ENCODE measurements around the gene KCTD4.

KCTD4 gene

DNA sequence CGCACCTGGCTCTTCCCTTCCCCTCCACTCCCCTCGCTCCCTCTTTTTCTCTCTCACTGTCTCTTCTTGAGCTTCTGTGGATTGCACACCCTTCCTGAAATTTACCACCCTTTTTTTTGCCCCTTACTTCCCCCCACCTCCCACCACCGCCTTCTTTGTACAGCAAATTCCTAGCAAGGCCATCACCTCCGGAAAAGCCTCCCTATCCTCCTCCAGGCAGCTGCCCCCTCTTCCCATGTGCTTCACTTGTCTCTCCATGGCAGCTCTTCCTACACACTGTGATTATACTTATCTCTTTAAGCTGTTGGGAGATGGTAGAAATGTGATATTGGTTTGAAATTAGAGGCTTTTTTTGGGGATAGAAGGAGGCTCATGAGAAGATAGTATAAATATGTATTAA is 28.3 kb upstream of the KCTD4 start:
- no peaks in the 10 kb centered on the region for H3K36me3 ChIP-seq (ENCODE audit: control insufficient read depth, insufficient read depth, low read length)
- no CpG with 5 or more reads among the region's 4 CpGs for WGBS (ENCODE audit: insufficient coverage, insufficient read length)
- H3K27me3 ChIP-seq (ENCODE audit: control insufficient read depth, insufficient read depth, low read length), result no peaks in the 10 kb centered on the region
- H3K9me3 ChIP-seq (ENCODE audit: control insufficient read depth, insufficient read depth, low read length), result no peaks in the 10 kb centered on the region
- no peaks in the 10 kb centered on the region for H3K4me1 ChIP-seq (ENCODE audit: control insufficient read depth, insufficient read depth, low read length)
- H3K27ac ChIP-seq (ENCODE audit: low read length), result no peak overlapping the region
- H3K4me3 ChIP-seq (ENCODE audit: low read length), result no peak overlapping the region
- DNase-seq (ENCODE audit: low read depth, low spot score), result no peak

- Histone ChIP-seq H3K27ac (ENCODE audit: low read length) (no peak overlapping the region), H3K4me3 (ENCODE audit: low read length) (no peak overlapping the region), H3K36me3 (ENCODE audit: control insufficient read depth, insufficient read depth, low read length) (no peaks in the 10 kb centered on the region), H3K27me3 (ENCODE audit: control insufficient read depth, insufficient read depth, low read length) (no peaks in the 10 kb centered on the region), H3K9me3 (ENCODE audit: control insufficient read depth, insufficient read depth, low read length) (no peaks in the 10 kb centered on the region), H3K4me1 (ENCODE audit: control insufficient read depth, insufficient read depth, low read length) (no peaks in the 10 kb centered on the region)
- no CpG with 5 or more reads among the region's 5 CpGs for WGBS (ENCODE audit: insufficient coverage, insufficient read length)
- no peak for DNase-seq (ENCODE audit: low read depth, low spot score)
These were observed 27.2 kb upstream of the KCTD4 start for GRCh38 chr13:45228002-45228401.

- Histone ChIP-seq H3K27me3 (ENCODE audit: control insufficient read depth, insufficient read depth, low read length) (no peaks in the 10 kb centered on the region), H3K4me3 (ENCODE audit: low read length) (no peak overlapping the region), H3K27ac (ENCODE audit: low read length) (no peak overlapping the region), H3K36me3 (ENCODE audit: control insufficient read depth, insufficient read depth, low read length) (no peaks in the 10 kb centered on the region), H3K4me1 (ENCODE audit: control insufficient read depth, insufficient read depth, low read length) (no peaks in the 10 kb centered on the region), H3K9me3 (ENCODE audit: control insufficient read depth, insufficient read depth, low read length) (no peaks in the 10 kb centered on the region)
- DNase-seq (ENCODE audit: low read depth, low spot score), result no peak
- no CpG with 5 or more reads among the region's 3 CpGs for WGBS (ENCODE audit: insufficient coverage, insufficient read length)
These were observed 25.2 kb upstream of the KCTD4 start for GRCh38 chr13:45226024-45226423.

DNA sequence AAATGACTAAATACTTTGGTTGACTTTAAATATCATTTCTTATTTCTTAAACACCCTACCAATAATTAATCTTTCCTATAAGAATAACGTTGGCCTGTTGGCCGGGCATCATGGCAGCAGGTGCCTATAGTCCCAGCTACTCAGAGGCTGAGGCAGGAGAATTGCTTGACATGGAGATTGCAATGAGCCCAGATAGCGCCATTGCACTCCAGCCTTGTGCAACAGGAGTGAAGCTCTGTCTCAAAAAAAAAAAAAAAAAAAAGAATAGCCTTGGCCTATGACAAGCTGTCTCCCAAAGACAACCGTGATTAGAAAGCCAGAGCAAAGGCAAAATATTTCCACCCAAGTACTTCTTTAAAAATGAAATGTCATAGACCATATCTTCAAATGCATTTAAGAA is 24.5 kb upstream of the KCTD4 start:
- Histone ChIP-seq H3K9me3 (ENCODE audit: control insufficient read depth, insufficient read depth, low read length) (no peaks in the 10 kb centered on the region), H3K36me3 (ENCODE audit: control insufficient read depth, insufficient read depth, low read length) (no peaks in the 10 kb centered on the region), H3K4me3 (ENCODE audit: low read length) (no peak overlapping the region), H3K27me3 (ENCODE audit: control insufficient read depth, insufficient read depth, low read length) (no peaks in the 10 kb centered on the region), H3K4me1 (ENCODE audit: control insufficient read depth, insufficient read depth, low read length) (no peaks in the 10 kb centered on the region), H3K27ac (ENCODE audit: low read length) (no peak overlapping the region)
- no CpG with 5 or more reads among the region's 4 CpGs for WGBS (ENCODE audit: insufficient coverage, insufficient read length)
- DNase-seq (ENCODE audit: low read depth, low spot score), result no peak

DNA sequence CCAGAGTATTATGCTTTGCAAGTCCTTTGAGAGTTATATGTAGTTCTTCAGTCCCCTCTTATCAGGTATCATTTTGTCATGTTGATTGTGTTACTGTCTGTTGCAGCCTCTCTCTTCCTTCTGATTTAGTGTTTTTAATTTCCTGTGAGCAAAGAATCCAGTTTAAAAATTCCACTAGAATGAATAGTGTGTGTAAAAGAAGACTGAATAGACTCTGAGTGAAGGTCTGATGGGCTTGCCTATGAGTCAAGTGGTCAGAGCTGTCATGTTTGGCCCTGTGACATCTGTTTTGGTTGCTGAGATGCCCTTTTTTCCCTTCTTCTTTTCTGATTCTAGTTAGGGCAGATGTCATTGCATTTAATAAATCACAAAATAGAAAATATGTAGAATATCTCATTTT is 23.3 kb upstream of the KCTD4 start:
- Histone ChIP-seq H3K36me3 (ENCODE audit: control insufficient read depth, insufficient read depth, low read length) (no peaks in the 10 kb centered on the region), H3K27me3 (ENCODE audit: control insufficient read depth, insufficient read depth, low read length) (no peaks in the 10 kb centered on the region), H3K4me1 (ENCODE audit: control insufficient read depth, insufficient read depth, low read length) (peaks cover under 1% of the 10 kb centered on the region; the same call in 1 of the 2 replicates), H3K9me3 (ENCODE audit: control insufficient read depth, insufficient read depth, low read length) (no peaks in the 10 kb centered on the region), H3K27ac (ENCODE audit: low read length) (no peak overlapping the region), H3K4me3 (ENCODE audit: low read length) (no peak overlapping the region)
- no peak for DNase-seq (ENCODE audit: low read depth, low spot score)

DNA sequence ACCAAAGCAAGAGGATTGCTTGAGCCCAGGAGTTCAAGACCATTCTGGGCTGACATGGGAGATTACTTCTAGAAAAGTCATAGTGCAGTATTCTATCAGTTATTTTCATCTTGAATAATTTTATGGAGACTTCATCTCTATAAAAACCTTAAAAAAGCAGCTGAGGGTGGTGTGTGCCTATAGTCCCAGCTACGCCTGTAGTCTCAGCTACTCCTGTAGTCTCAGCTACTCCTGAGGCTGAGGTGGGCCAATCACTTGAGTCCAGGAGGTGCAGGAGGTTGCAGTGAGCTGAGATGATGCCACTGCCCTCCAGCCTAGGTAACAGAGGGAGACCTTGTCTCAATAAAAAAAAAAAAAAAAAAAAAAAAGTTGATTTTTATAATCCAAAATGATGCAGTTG is 22.1 kb upstream of the KCTD4 start:
- Histone ChIP-seq H3K27ac (ENCODE audit: low read length) (no peak overlapping the region), H3K27me3 (ENCODE audit: control insufficient read depth, insufficient read depth, low read length) (no peaks in the 10 kb centered on the region), H3K4me1 (ENCODE audit: control insufficient read depth, insufficient read depth, low read length) (peaks cover 2% of the 10 kb centered on the region; the same call in 1 of the 2 replicates), H3K36me3 (ENCODE audit: control insufficient read depth, insufficient read depth, low read length) (no peaks in the 10 kb centered on the region), H3K4me3 (ENCODE audit: low read length) (no peak overlapping the region), H3K9me3 (ENCODE audit: control insufficient read depth, insufficient read depth, low read length) (no peaks in the 10 kb centered on the region)
- DNase-seq (ENCODE audit: low read depth, low spot score), result no peak
- no CpG with 5 or more reads among the region's 1 CpG for WGBS (ENCODE audit: insufficient coverage, insufficient read length)

DNA sequence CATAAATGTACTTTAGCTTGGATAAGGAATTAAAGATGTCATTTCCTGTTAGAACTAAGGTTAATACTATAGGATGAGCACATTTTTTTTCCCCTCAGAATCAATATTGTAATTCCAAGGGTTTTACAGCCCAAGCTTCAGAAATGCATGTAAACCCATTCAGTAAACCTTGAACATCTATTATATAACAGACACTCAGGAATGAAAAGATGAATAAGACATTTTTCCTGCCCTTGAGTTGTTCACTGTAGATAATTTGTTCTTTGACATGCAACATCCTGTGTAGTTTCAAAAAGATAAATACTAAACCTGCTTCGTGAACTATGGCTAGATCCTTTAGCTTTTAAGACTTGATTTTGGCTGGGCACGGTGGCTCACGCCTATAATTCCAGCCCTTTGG is 21.7 kb upstream of the KCTD4 start:
- H3K4me1 ChIP-seq (ENCODE audit: control insufficient read depth, insufficient read depth, low read length), result peaks cover 2% of the 10 kb centered on the region; the same call in 1 of the 2 replicates
- no peaks in the 10 kb centered on the region for H3K27me3 ChIP-seq (ENCODE audit: control insufficient read depth, insufficient read depth, low read length)
- H3K36me3 ChIP-seq (ENCODE audit: control insufficient read depth, insufficient read depth, low read length), result no peaks in the 10 kb centered on the region
- no CpG with 5 or more reads among the region's 3 CpGs for WGBS (ENCODE audit: insufficient coverage, insufficient read length)
- H3K4me3 ChIP-seq (ENCODE audit: low read length), result no peak overlapping the region
- no peak for DNase-seq (ENCODE audit: low read depth, low spot score)
- no peak overlapping the region for H3K27ac ChIP-seq (ENCODE audit: low read length)
- H3K9me3 ChIP-seq (ENCODE audit: control insufficient read depth, insufficient read depth, low read length), result no peaks in the 10 kb centered on the region

GRCh38 chr13:45220403-45220802 is 19.6 kb upstream of the KCTD4 start:
- Histone ChIP-seq H3K27me3 (ENCODE audit: control insufficient read depth, insufficient read depth, low read length) (no peaks in the 10 kb centered on the region), H3K4me3 (ENCODE audit: low read length) (no peak overlapping the region), H3K4me1 (ENCODE audit: control insufficient read depth, insufficient read depth, low read length) (peaks cover 2% of the 10 kb centered on the region; the same call in 1 of the 2 replicates), H3K27ac (ENCODE audit: low read length) (no peak overlapping the region), H3K9me3 (ENCODE audit: control insufficient read depth, insufficient read depth, low read length) (no peaks in the 10 kb centered on the region), H3K36me3 (ENCODE audit: control insufficient read depth, insufficient read depth, low read length) (no peaks in the 10 kb centered on the region)
- DNase-seq (ENCODE audit: low read depth, low spot score), result no peak
- WGBS (ENCODE audit: insufficient coverage, insufficient read length), result no CpG with 5 or more reads among the region's 4 CpGs

DNA sequence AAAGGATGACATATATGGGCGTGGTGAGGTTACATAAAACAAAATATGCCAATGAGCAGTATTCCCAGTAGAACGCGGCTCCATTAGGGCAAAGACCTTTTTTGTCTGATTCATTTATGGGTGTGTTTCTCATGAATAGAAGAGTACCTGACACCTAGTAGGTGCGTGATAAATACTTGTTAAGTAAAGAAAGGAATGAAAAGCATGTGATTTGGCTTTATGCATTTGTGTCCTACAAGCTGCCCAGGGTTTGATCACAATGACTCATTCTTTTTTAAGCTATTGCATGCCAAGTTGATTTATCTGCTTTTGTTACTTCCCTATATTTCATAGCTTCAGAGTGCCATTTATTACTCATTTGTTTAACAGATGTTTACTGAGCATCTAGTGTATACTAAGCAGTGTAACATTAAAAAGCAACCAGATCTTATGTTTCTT is 19.1 kb upstream of the KCTD4 start:
- H3K27ac ChIP-seq (ENCODE audit: low read length), result no peak overlapping the region
- DNase-seq (ENCODE audit: low read depth, low spot score), result no peak
- WGBS (ENCODE audit: insufficient coverage, insufficient read length), result no CpG with 5 or more reads among the region's 4 CpGs

GRCh38 chr13:45219123-45219891 is 18.5 kb upstream of the KCTD4 start:
- Histone ChIP-seq H3K27me3 (ENCODE audit: control insufficient read depth, insufficient read depth, low read length) (no peaks in the 10 kb centered on the region), H3K27ac (ENCODE audit: low read length) (no peak overlapping the region), H3K4me1 (ENCODE audit: control insufficient read depth, insufficient read depth, low read length) (peaks cover 2% of the 10 kb centered on the region; the same call in 1 of the 2 replicates), H3K9me3 (ENCODE audit: control insufficient read depth, insufficient read depth, low read length) (no peaks in the 10 kb centered on the region), H3K4me3 (ENCODE audit: low read length) (no peak overlapping the region), H3K36me3 (ENCODE audit: control insufficient read depth, insufficient read depth, low read length) (no peaks in the 10 kb centered on the region)
- no CpG with 5 or more reads among the region's 5 CpGs for WGBS (ENCODE audit: insufficient coverage, insufficient read length)
- DNase-seq (ENCODE audit: low read depth, low spot score), result no peak

More for the DNA sequence above, 19.1 kb upstream of the KCTD4 start:
- H3K27me3 ChIP-seq (ENCODE audit: control insufficient read depth, insufficient read depth, low read length), result no peaks in the 10 kb centered on the region
- H3K4me1 ChIP-seq (ENCODE audit: control insufficient read depth, insufficient read depth, low read length), result peaks cover 2% of the 10 kb centered on the region; the same call in 1 of the 2 replicates
- H3K4me3 ChIP-seq (ENCODE audit: low read length), result no peak overlapping the region
- H3K9me3 ChIP-seq (ENCODE audit: control insufficient read depth, insufficient read depth, low read length), result no peaks in the 10 kb centered on the region
- no peaks in the 10 kb centered on the region for H3K36me3 ChIP-seq (ENCODE audit: control insufficient read depth, insufficient read depth, low read length)

DNA sequence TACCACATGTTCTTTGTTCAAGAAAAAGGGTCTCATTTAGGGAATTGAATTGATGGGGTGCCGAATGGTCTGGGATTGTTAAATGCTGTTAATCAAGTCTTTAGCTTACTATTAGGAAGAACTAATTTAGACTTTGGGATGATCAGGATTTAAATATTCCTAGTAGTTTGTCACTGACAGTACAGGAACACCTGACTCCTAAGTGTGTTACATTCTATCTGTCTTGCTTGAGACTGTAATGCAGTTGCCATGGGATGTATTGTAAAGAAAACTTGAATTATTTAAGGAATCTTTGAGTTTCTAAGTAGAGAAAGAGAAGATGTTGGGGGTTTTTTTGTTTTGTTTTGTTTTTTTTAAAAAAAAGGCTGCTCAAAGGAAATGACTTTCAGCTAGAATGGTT is 17.8 kb upstream of the KCTD4 start:
- no peaks in the 10 kb centered on the region for H3K27me3 ChIP-seq (ENCODE audit: control insufficient read depth, insufficient read depth, low read length)
- H3K27ac ChIP-seq (ENCODE audit: low read length), result no peak overlapping the region
- no peaks in the 10 kb centered on the region for H3K9me3 ChIP-seq (ENCODE audit: control insufficient read depth, insufficient read depth, low read length)
- H3K4me1 ChIP-seq (ENCODE audit: control insufficient read depth, insufficient read depth, low read length), result peaks cover 2% of the 10 kb centered on the region; the same call in 1 of the 2 replicates
- H3K36me3 ChIP-seq (ENCODE audit: control insufficient read depth, insufficient read depth, low read length), result no peaks in the 10 kb centered on the region
- WGBS (ENCODE audit: insufficient coverage, insufficient read length), result no CpG with 5 or more reads among the region's 1 CpG
- no peak for DNase-seq (ENCODE audit: low read depth, low spot score)
- no peak overlapping the region for H3K4me3 ChIP-seq (ENCODE audit: low read length)

Measured in iPS DF 6.9 (cell line).